ENCODE measurements around the gene OGT.

GRCh38 chrX:71510161-71510560, 22.7 kb upstream of the OGT start:
- TF ChIP-seq POLR2A (IDR thresholded peaks at IDR 0.05; ENCODE audit: low read depth, low read length) (no peak), CREB1 (IDR thresholded peaks at IDR 0.05; ENCODE audit: low read depth) (no peak), SREBF2 (IDR thresholded peaks at IDR 0.05; ENCODE audit: low read length) (no peak), NR2F1 (conservative IDR thresholded peaks at IDR 0.05) (no peak), ZNF207 (IDR thresholded peaks at IDR 0.05; ENCODE audit: borderline replicate concordance) (no peak), ZBTB33 (IDR thresholded peaks at IDR 0.05) (no peak), EGR1 (IDR thresholded peaks at IDR 0.05; ENCODE audit: borderline replicate concordance in 1 of 2, low read depth in 2 of 2, low read length in 2 of 2) (no peak), CBX5 (IDR thresholded peaks at IDR 0.05; ENCODE audit: low read depth) (no peak), SIN3A (IDR thresholded peaks at IDR 0.05; ENCODE audit: low read depth, low read length) (no peak)
- TF ChIP-seq, protein P1, sequence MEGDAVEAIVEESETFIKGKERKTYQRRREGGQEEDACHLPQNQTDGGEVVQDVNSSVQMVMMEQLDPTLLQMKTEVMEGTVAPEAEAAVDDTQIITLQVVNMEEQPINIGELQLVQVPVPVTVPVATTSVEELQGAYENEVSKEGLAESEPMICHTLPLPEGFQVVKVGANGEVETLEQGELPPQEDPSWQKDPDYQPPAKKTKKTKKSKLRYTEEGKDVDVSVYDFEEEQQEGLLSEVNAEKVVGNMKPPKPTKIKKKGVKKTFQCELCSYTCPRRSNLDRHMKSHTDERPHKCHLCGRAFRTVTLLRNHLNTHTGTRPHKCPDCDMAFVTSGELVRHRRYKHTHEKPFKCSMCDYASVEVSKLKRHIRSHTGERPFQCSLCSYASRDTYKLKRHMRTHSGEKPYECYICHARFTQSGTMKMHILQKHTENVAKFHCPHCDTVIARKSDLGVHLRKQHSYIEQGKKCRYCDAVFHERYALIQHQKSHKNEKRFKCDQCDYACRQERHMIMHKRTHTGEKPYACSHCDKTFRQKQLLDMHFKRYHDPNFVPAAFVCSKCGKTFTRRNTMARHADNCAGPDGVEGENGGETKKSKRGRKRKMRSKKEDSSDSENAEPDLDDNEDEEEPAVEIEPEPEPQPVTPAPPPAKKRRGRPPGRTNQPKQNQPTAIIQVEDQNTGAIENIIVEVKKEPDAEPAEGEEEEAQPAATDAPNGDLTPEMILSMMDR (IDR thresholded peaks at IDR 0.05 in 2 of 3, conservative IDR thresholded peaks at IDR 0.05 in 1 of 3; ENCODE audit: control insufficient read depth in 2 of 3, extremely low read depth in 1 of 3, insufficient read depth in 1 of 3, low read depth in 3 of 3, low read length in 3 of 3) = no peak

All from GM12878 (cell line).